Measurements from ENCODE around the gene RNF150. TPM values are rescaled to one million over a fixed set of nuclear protein-coding genes. Genes with fewer than 3 reads are reported as not detected.
"Not testable (repeated sequence)": the region's sequence is repeated elsewhere in the genome, so short reads cannot be mapped to it uniquely, and the experiment has no call there.

RNF150 gene
- total and polyA plus RNA-seq, 4 donors: 14.3 to 28.0 (median 18.6) TPM

GRCh38 chr4:141062651-141063050 lies 70.6 kb downstream of the RNF150 start:
- H3K9me3 ChIP-seq (ENCODE audit: control insufficient read depth, insufficient read depth, low read length): no peaks in the 10 kb centered on the region
- H3K27ac ChIP-seq (ENCODE audit: low read depth, low read length): no peak overlapping the region
- no peaks in the 10 kb centered on the region for H3K36me3 ChIP-seq (ENCODE audit: control insufficient read depth, insufficient read depth, low read length)
- no peak overlapping the region for H3K4me3 ChIP-seq (ENCODE audit: low read depth, low read length)
- no peaks in the 10 kb centered on the region for H3K27me3 ChIP-seq (ENCODE audit: control insufficient read depth, insufficient read depth, low read length)
- H3K4me1 ChIP-seq (ENCODE audit: control insufficient read depth, insufficient read depth, low read length): no peaks in the 10 kb centered on the region
- DNase-seq (ENCODE audit: low read depth in 4 of 6, low spot score in 6 of 6): no peak
- no CpG with 5 or more reads among the region's 4 CpGs for WGBS (ENCODE audit: insufficient coverage)

DNA sequence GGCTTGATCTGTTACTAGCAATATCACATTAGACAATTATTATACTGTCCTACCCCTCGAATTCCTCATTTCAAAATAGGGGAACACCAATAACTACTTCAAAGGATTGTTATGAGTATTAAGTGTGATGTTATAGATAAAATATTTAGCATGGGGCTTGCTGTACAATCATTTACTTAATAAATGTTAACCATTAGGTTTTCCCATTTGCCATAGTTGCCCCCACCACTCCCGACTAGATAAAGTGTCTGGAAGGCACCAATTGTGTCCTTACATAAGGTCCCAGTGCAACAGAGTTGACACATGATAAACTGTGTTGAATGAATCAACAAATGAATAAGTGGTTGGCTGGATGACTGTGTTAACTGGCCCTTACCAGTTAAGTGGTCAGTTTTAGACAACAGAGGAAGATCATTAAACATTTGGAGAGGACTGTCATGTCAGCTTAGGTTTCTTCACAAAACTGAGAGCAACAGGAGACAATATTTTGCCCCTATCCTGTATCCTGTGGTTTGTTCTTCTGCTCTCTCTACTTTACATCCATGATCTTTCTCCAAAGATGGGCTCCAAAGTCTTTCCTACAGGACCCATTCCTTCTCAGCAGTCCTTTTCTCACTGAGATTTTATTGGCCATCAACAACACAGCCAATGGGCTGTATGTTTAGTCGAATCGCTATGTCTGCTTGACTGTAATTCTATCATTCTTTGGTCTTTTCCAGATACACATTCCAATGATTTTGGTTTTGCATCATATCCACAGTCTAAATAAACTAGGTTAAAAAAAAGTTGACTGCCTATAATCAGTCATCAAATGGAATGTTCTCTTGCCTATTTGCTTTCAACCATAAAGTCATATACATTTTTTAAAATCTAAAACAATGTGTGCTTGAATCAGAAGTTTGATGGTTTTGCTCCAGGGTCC lies 74.4 kb downstream of the RNF150 start:
- H3K4me3 ChIP-seq (ENCODE audit: low read depth, low read length): no peak overlapping the region
- H3K27me3 ChIP-seq (ENCODE audit: control insufficient read depth, insufficient read depth, low read length): no peaks in the 10 kb centered on the region
- 100% methylated on average over 2 of the region's 4 CpGs for WGBS (ENCODE audit: insufficient coverage)
- H3K36me3 ChIP-seq (ENCODE audit: control insufficient read depth, insufficient read depth, low read length): no peaks in the 10 kb centered on the region
- H3K9me3 ChIP-seq (ENCODE audit: control insufficient read depth, insufficient read depth, low read length): no peaks in the 10 kb centered on the region
- DNase-seq (ENCODE audit: low read depth in 4 of 6, low spot score in 6 of 6): no peak
- H3K27ac ChIP-seq (ENCODE audit: low read depth, low read length): no peak overlapping the region
- H3K4me1 ChIP-seq (ENCODE audit: control insufficient read depth, insufficient read depth, low read length): no peaks in the 10 kb centered on the region

DNA sequence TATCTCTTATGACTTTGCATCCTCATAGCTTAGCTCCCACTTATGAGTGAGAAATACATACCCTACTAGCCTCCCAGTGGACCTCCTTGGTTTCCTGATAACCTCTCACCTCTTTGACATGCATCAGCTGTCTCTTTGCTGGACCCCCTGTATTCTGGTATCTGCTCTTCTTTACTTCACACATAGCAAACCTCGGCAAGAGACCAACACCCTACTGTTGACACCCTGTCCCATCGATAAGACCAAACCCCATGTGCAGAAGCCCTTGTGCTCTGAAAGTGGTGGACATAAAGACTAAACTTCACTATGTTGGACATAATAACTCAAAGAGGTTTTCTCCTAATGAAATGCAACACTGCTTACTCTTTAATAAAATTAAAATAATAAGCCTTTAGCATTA lies 75.7 kb downstream of the RNF150 start:
- Histone ChIP-seq H3K27me3 (ENCODE audit: control insufficient read depth, insufficient read depth, low read length) (no peaks in the 10 kb centered on the region), H3K9me3 (ENCODE audit: control insufficient read depth, insufficient read depth, low read length) (no peaks in the 10 kb centered on the region), H3K4me1 (ENCODE audit: control insufficient read depth, insufficient read depth, low read length) (no peaks in the 10 kb centered on the region), H3K36me3 (ENCODE audit: control insufficient read depth, insufficient read depth, low read length) (no peaks in the 10 kb centered on the region), H3K4me3 (ENCODE audit: low read depth, low read length) (no peak overlapping the region), H3K27ac (ENCODE audit: low read depth, low read length) (no peak overlapping the region)
- DNase-seq (ENCODE audit: low read depth in 4 of 6, low spot score in 6 of 6): no peak
- WGBS (ENCODE audit: insufficient coverage): no CpG with 5 or more reads among the region's 2 CpGs

- no peaks in the 10 kb centered on the region for H3K27me3 ChIP-seq (ENCODE audit: control insufficient read depth, insufficient read depth, low read length)
- no peaks in the 10 kb centered on the region for H3K9me3 ChIP-seq (ENCODE audit: control insufficient read depth, insufficient read depth, low read length)
- no peak overlapping the region for H3K4me3 ChIP-seq (ENCODE audit: low read depth, low read length)
- no peak overlapping the region for H3K27ac ChIP-seq (ENCODE audit: low read depth, low read length)
- no peak for DNase-seq (ENCODE audit: low read depth in 4 of 6, low spot score in 6 of 6)
- no CpG with 5 or more reads among the region's 3 CpGs for WGBS (ENCODE audit: insufficient coverage)
- H3K4me1 ChIP-seq (ENCODE audit: control insufficient read depth, insufficient read depth, low read length): no peaks in the 10 kb centered on the region
- H3K36me3 ChIP-seq (ENCODE audit: control insufficient read depth, insufficient read depth, low read length): no peaks in the 10 kb centered on the region
Measured at GRCh38 chr4:141056473-141056872, 76.8 kb downstream of the RNF150 start.

DNA sequence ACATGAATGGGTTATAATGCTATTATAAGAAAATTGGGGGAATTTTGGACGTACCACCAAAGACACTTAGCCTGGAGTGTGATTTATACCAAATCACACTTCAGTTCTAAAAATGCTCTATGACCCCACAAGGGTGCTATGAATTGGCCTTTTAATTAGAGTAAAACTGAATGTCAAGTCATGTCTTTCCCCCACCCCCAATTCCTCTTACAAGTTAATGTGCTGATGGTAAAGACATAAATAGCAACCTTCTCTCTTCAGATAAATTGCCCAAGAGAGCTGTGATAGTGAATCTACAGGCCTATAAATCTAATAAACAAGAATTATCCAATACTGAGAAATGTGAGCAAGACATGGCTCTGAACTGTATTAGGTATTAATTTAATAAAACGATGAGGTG lies 78.8 kb downstream of the RNF150 start:
- peak in 1 of 6 donors; percentile 8 for DNase-seq (ENCODE audit: low read depth in 4 of 6, low spot score in 6 of 6)
- H3K27me3 ChIP-seq (ENCODE audit: control insufficient read depth, insufficient read depth, low read length): no peaks in the 10 kb centered on the region
- H3K27ac ChIP-seq (ENCODE audit: low read depth, low read length): no peak overlapping the region
- H3K9me3 ChIP-seq (ENCODE audit: control insufficient read depth, insufficient read depth, low read length): no peaks in the 10 kb centered on the region
- no peak overlapping the region for H3K4me3 ChIP-seq (ENCODE audit: low read depth, low read length)
- no peaks in the 10 kb centered on the region for H3K4me1 ChIP-seq (ENCODE audit: control insufficient read depth, insufficient read depth, low read length)
- H3K36me3 ChIP-seq (ENCODE audit: control insufficient read depth, insufficient read depth, low read length): no peaks in the 10 kb centered on the region
- WGBS (ENCODE audit: insufficient coverage): no CpG with 5 or more reads among the region's 2 CpGs

GRCh38 chr4:141050999-141051398 lies 82.3 kb downstream of the RNF150 start:
- DNase-seq (ENCODE audit: low read depth in 4 of 6, low spot score in 6 of 6); H3K27ac ChIP-seq (ENCODE audit: low read depth, low read length); H3K36me3 ChIP-seq (ENCODE audit: control insufficient read depth, insufficient read depth, low read length); H3K27me3 ChIP-seq (ENCODE audit: control insufficient read depth, insufficient read depth, low read length); H3K9me3 ChIP-seq (ENCODE audit: control insufficient read depth, insufficient read depth, low read length); H3K4me1 ChIP-seq (ENCODE audit: control insufficient read depth, insufficient read depth, low read length); H3K4me3 ChIP-seq (ENCODE audit: low read depth, low read length): not testable (repeated sequence)
- WGBS (ENCODE audit: insufficient coverage): 100% methylated on average over 1 of the region's 1 CpG

GRCh38 chr4:141047228-141047884 lies 85.9 kb downstream of the RNF150 start:
- Histone ChIP-seq H3K27ac (ENCODE audit: low read depth, low read length) (no peak overlapping the region), H3K4me1 (ENCODE audit: control insufficient read depth, insufficient read depth, low read length) (no peaks in the 10 kb centered on the region), H3K9me3 (ENCODE audit: control insufficient read depth, insufficient read depth, low read length) (no peaks in the 10 kb centered on the region), H3K4me3 (ENCODE audit: low read depth, low read length) (no peak overlapping the region), H3K27me3 (ENCODE audit: control insufficient read depth, insufficient read depth, low read length) (no peaks in the 10 kb centered on the region), H3K36me3 (ENCODE audit: control insufficient read depth, insufficient read depth, low read length) (no peaks in the 10 kb centered on the region)
- 92% methylated on average over 2 of the region's 7 CpGs for WGBS (ENCODE audit: insufficient coverage)
- DNase-seq (ENCODE audit: low read depth in 4 of 6, low spot score in 6 of 6): peak in 1 of 6 donors; percentile 44

DNA sequence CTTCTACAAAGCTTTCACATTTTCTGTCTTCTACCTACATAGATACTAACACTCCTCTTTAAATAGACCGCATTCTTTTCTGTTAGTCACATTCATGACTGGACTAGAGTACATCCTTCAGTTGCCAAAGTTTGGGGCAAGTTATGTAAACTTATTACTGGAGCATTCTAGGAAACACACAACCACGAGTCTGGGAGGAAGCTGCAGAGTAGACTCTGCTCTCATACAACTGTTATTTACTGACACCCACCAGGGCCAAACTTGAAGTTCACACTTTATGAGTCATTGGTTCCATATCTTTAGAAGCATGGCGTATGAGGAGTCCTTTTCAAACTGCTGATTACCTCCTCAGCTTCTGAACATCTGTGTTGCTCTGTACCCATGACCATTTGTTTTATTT lies 87.0 kb downstream of the RNF150 start:
- DNase-seq (ENCODE audit: low read depth in 4 of 6, low spot score in 6 of 6): no peak
- Histone ChIP-seq H3K4me1 (ENCODE audit: control insufficient read depth, insufficient read depth, low read length) (no peaks in the 10 kb centered on the region), H3K9me3 (ENCODE audit: control insufficient read depth, insufficient read depth, low read length) (no peaks in the 10 kb centered on the region), H3K4me3 (ENCODE audit: low read depth, low read length) (no peak overlapping the region), H3K27me3 (ENCODE audit: control insufficient read depth, insufficient read depth, low read length) (no peaks in the 10 kb centered on the region), H3K36me3 (ENCODE audit: control insufficient read depth, insufficient read depth, low read length) (no peaks in the 10 kb centered on the region), H3K27ac (ENCODE audit: low read depth, low read length) (no peak overlapping the region)
- no CpG with 5 or more reads among the region's 3 CpGs for WGBS (ENCODE audit: insufficient coverage)

DNA sequence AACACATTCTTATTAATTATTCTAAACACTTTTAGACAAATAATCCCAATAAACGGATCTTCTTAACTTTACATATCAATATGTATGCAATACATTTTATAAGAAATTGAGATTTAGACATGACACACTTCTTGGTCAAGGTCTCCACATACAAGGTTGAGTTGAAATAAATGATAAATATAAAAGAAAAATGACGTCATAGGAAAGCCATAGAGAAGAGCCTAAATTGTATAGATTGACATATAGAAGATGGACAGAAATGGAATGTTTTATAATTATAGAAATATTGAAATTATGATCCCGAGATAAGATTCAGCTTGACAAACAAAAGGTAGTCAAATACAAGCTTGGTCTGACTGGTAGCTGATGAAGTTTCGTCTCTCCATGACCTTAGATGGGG lies 87.4 kb downstream of the RNF150 start:
- no peak overlapping the region for H3K4me3 ChIP-seq (ENCODE audit: low read depth, low read length)
- no peaks in the 10 kb centered on the region for H3K9me3 ChIP-seq (ENCODE audit: control insufficient read depth, insufficient read depth, low read length)
- H3K36me3 ChIP-seq (ENCODE audit: control insufficient read depth, insufficient read depth, low read length): no peaks in the 10 kb centered on the region
- H3K27me3 ChIP-seq (ENCODE audit: control insufficient read depth, insufficient read depth, low read length): no peaks in the 10 kb centered on the region
- no peaks in the 10 kb centered on the region for H3K4me1 ChIP-seq (ENCODE audit: control insufficient read depth, insufficient read depth, low read length)
- DNase-seq (ENCODE audit: low read depth in 4 of 6, low spot score in 6 of 6): no peak
- no peak overlapping the region for H3K27ac ChIP-seq (ENCODE audit: low read depth, low read length)
- no CpG with 5 or more reads among the region's 4 CpGs for WGBS (ENCODE audit: insufficient coverage)

DNA sequence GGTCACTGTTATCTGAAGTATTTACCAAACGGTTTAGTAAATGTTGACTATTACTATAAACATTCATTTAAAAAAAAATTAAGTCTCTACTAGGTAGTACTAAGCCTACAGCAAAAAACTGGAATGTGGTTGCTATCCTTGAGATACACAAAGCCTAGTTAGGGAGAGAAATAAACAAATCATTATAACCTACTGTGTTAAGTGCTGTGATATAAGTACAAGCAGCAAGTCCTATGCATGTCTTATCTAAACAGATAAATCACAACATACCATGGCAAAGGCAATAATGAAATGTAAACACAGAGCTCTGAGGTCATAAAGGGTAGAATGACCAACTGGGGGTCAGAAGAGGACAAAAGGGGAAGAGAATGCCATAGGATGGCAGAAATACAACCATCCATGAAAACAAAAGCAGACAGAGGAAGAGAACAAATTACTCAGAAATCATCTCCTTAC lies 92.2 kb downstream of the RNF150 start:
- Histone ChIP-seq H3K4me1 (ENCODE audit: control insufficient read depth, insufficient read depth, low read length) (no peaks in the 10 kb centered on the region), H3K4me3 (ENCODE audit: low read depth, low read length) (no peak overlapping the region), H3K27me3 (ENCODE audit: control insufficient read depth, insufficient read depth, low read length) (no peaks in the 10 kb centered on the region), H3K27ac (ENCODE audit: low read depth, low read length) (no peak overlapping the region), H3K9me3 (ENCODE audit: control insufficient read depth, insufficient read depth, low read length) (no peaks in the 10 kb centered on the region), H3K36me3 (ENCODE audit: control insufficient read depth, insufficient read depth, low read length) (no peaks in the 10 kb centered on the region)
- no CpG with 5 or more reads among the region's 1 CpG for WGBS (ENCODE audit: insufficient coverage)
- no peak for DNase-seq (ENCODE audit: low read depth in 4 of 6, low spot score in 6 of 6)
